HG03039 (cell line): ENCODE measurements around the gene CCNK.

Experiments
- ATAC-seq: cut with Tn5 transposase; IDR thresholded peaks from one replicate; pipeline ENCODE4 v1.9.1; 2021; ENCODE audit warnings: mild to moderate bottlenecking, moderate library complexity; ENCODE audit not compliant: unreplicated experiment

CCNK gene

DNA sequence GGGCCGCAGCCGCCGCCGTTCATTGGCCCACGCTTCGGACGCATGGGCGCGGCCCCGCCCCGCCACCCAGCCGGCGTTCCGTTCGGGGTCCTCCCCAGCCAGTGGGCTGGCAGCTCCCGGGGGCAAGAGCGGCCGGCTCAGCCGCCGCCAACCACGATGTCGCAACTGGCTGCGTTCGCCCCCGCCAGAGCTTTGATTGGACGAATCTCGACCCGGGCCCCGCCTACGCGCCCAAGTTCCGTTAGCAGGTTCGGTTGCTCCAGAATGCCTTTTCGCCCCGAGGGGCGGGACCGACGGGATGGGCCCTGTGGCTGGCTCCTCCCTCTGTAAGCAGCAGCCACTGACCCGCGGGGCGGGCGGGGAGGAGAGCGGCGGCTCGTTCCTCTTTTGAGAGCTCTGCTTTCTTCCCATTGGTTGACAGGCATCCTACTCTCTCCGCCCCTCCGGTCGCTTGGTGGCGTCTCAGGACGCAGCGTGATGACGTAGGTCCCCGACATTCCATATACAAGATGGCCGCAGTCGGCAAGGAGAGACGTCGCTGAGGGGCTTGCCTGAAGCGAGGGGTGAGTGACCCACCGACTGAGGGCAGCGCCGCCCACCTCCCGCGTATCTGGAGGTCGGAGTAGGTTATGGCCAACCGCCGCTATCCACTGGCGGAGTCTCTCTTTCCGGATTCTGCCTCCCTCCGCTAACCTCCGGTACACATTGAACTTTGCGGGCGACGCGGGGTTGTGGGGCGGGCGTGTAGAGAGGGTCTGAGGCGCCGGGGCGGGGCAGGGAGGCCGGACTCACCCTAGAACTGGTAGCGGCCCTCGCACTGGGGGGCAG is at the start of gene CCNK:
Gene CCNK, plus strand, starts transcription at position 493 of the 828 bp plus-strand sequence. CDS start 11,269 bp downstream, outside the sequence.
- ATAC-seq = peak; percentile 84

- no peak for ATAC-seq
Measured at GRCh38 chr14:99431986-99432385, 49.2 kb upstream of the CCNK start.

- no peak for ATAC-seq
Measured at GRCh38 chr14:99432485-99432884, 48.7 kb upstream of the CCNK start.

DNA sequence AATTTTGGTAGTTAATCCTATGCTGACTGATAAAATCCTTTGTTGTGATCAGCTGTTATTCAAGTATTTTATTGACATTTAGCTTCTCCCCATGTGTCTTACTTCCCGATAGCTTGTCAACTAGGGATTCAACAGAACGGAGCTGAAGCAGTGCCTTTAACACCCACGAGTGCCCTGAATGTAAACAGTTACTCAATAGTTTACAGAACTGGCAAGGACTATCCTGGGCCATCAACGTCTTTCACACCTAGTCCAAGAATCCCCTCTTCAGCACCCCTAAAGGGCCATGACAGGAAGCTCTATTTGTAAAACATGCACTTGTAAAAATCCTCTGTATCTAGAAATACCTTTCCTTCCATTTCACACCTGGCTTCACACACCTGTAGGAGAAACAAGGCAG is 45.9 kb upstream of the CCNK start:
- ATAC-seq = no peak

GRCh38 chr14:99436247-99437180 is 44.7 kb upstream of the CCNK start:
- no peak for ATAC-seq

DNA sequence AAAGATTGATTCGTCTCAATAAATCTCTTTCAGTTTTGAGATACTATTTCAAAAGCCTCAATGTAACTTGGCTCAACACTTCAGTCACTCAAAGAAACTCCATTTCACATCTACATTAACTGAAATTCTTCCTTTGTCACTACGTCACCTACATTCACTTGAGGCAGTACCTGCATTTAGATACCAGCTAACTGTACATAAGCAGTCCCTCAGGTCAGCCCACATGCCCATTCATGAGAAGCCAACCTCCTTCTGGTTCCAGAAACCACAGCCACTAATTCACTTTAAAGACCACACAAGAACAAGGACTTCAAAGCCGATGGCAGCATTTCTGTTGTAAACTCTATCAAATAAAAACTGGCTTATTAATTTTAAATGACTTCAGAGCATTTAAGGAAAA is 43.5 kb upstream of the CCNK start:
- no peak for ATAC-seq

DNA sequence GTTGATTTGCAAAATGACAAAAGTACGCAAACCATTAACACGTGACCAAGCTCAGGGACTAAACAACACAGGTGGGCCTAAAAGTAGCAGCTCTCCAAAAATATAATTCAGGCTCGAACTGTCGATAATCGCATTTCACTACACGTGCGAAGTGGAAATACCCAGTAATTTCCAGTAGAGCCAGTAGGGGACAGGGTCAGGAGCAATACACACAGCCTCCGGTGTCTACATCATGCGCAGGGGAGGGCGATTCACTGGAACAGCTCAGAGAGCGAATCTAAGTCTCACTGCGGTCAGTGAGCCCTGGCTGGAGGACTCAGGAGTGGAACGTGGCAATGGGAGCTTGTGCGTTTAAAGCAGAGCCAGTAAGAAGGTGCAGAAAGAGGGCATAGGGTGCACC is 40.9 kb upstream of the CCNK start:
- no peak for ATAC-seq

DNA sequence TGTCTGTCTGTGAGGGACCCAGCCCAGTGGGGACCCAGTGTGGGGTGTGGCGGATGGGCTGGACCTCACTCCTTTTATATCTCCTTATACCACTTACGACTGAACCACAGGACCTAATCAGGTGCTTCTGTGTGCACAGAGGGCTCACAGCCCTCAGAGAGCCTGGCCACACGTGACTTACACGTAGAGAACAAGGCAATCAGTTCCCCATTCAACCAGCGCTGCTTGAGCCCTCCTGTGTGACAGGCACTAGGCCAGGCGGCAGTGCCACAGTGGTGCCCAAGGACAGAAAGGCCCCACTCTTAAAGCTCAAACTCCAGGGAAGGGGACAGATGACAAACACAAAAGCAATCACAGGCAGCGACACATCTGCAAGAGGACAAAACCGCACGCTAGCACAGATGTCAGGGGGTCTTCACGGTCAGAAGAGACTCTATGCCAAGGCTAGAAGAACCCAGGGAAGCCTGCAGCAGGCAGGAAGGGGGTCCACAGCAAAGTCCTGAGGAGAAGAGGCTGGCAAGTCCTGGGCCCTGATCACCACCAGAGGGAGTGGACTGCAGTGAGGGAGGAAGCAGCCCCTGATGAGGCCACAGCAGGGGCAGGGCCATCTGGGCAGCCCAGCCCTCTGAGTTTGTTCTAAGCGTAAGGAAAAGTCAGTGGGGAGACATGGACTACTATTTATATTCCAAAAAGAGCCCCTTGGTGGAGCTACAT is 39.9 kb upstream of the CCNK start:
- no peak for ATAC-seq

- ATAC-seq = no peak
Measured at GRCh38 chr14:99441918-99442317, 39.3 kb upstream of the CCNK start.

GRCh38 chr14:99445931-99446330 is 35.3 kb upstream of the CCNK start:
- no peak for ATAC-seq

- no peak for ATAC-seq
Measured at GRCh38 chr14:99447739-99448138, 33.5 kb upstream of the CCNK start.

GRCh38 chr14:99450266-99450665 is 30.9 kb upstream of the CCNK start:
- no peak for ATAC-seq

DNA sequence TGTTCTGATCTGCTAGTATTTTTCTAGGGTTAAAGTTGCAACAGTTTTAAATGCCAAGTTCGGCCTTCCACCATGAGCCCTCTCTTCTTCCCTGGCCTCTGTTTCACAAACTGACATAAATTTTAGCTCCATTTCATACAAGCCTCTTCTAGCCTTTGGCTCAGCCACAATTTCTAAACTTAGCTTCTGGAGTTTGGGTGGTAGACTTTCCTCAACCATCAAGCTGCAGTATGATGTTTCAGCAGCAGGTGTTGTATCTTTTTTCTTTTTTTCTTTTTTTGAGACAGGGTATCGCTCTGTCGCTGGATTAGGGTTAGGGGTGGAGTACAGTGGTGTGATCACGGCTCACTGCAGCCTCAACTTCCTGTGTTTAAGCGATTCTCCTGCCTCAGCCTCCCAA is 30.0 kb upstream of the CCNK start:
- ATAC-seq = no peak

- no peak for ATAC-seq
Measured at GRCh38 chr14:99452968-99453367, 28.2 kb upstream of the CCNK start.

DNA sequence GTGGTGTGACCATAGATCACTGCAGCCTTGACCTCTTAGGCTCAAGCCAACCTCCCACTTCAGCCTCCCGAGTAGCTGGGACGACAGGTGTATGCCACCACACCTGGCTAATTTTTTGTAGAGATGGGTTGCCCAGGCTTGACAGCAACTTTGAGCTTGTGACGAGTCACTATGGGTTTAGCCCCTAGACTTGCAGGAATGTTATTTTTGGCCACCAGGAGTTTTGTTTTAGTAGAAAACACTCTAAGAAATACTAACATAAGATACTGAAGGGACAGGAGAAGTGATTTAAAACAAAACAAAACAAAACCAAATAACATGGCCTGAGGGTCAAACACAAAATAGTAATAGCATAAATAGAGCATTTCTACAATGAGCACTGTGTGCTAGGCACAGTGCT is 27.0 kb upstream of the CCNK start:
- ATAC-seq = no peak

GRCh38 chr14:99459481-99460100 is 21.6 kb upstream of the CCNK start:
- ATAC-seq = no peak

- no peak for ATAC-seq
Measured at GRCh38 chr14:99460793-99461192, 20.4 kb upstream of the CCNK start.

DNA sequence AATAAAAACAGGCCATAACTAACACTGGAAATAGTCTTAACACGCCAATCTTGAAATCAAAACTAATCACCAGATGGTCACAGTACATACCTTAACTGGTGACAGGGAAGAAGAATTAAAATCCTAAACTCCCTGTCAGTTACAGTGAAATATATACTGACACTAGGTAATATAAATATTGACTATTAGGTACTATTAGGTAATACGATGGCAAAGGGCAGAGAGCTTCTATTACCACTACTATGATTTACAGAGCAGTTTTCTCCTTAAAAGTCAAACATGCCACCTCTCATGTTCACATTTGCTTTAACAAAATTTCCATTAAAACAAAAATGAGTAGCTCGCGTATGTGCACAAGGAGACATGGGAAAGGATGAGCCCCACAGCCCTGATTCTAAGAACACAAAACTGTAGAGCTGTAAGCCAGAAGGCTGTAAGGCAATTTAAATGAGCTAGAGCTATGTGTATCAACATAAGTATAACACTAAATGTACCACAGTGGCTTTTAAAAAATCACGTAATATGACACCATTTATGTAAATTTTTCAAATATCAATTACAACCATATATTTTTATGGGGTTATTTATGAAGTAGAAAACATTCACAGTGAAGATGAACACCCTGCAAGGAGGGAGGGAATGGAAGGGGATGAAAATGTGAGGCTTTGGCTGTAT is 19.7 kb upstream of the CCNK start:
- ATAC-seq = no peak

GRCh38 chr14:99462210-99462609 is 19.0 kb upstream of the CCNK start:
- ATAC-seq = no peak

DNA sequence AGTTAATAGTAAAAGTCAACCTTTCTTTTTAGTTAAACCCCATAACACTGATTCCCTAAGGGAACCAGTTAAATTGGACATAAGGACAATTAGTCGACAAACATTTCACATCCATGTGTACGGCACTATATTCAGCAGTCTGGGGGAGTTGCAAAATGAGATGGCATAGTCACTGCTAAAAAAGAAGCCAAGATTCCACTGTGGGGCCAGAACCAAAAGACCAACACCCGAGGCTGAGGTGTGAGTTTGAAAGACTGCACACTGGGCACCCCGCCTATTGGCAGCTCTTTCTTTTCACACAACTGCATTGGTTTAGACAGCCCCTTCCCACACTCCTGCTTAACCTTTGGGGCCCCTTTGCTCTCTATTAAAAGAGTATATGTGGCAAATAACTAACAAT is 17.2 kb upstream of the CCNK start:
- no peak for ATAC-seq
